Neural progenitor cell (in vitro differentiated cells): Measurements from ENCODE around the gene TPST1.

Experiments used
- EZH2phosphoT487 ChIP-seq: fragments of 200-600 bp; sonication (generic); IDR thresholded peaks from 2 replicates; pipeline ENCODE4 v1.6.1; 2017; ENCODE audit warnings: antibody characterized with exemption
- TF ChIP-seq, protein P1 (sequence below): fragments of 200-600 bp; sonication (generic); IDR thresholded peaks from 2 replicates; pipeline ENCODE4 v1.5.1; 2017; ENCODE audit warnings: antibody characterized with exemption, mild to moderate bottlenecking

- TF ChIP-seq, protein P1, sequence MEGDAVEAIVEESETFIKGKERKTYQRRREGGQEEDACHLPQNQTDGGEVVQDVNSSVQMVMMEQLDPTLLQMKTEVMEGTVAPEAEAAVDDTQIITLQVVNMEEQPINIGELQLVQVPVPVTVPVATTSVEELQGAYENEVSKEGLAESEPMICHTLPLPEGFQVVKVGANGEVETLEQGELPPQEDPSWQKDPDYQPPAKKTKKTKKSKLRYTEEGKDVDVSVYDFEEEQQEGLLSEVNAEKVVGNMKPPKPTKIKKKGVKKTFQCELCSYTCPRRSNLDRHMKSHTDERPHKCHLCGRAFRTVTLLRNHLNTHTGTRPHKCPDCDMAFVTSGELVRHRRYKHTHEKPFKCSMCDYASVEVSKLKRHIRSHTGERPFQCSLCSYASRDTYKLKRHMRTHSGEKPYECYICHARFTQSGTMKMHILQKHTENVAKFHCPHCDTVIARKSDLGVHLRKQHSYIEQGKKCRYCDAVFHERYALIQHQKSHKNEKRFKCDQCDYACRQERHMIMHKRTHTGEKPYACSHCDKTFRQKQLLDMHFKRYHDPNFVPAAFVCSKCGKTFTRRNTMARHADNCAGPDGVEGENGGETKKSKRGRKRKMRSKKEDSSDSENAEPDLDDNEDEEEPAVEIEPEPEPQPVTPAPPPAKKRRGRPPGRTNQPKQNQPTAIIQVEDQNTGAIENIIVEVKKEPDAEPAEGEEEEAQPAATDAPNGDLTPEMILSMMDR = no peak
- no peak for TF ChIP-seq EZH2phosphoT487
Observed at GRCh38 chr7:66297579-66297978, 92.4 kb downstream of the TPST1 start.
